ENCODE data around the gene TNIP2. TPM values are rescaled to one million over a fixed set of nuclear protein-coding genes. Genes with fewer than 3 reads are reported as not detected.
"Not testable (repeated sequence)": the region's sequence is repeated elsewhere in the genome, so short reads cannot be mapped to it uniquely, and the experiment has no call there.

Gene TNIP2
- total RNA-seq, 1 experiment from 2014 or later = 56.5 TPM

GRCh38 chr4:2783790-2784189 is 27.7 kb upstream of the TNIP2 start:
- H3K79me2 ChIP-seq (ENCODE audit: low read length) = no peaks in the 10 kb centered on the region
- H3K4me3 ChIP-seq (ENCODE audit: low read length) = no peak overlapping the region
- no peak overlapping the region for H3K9ac ChIP-seq (ENCODE audit: low read length)
- H3K9me3 ChIP-seq (ENCODE audit: low read length) = no peaks in the 10 kb centered on the region
- ATAC-seq = no peak
- H2AFZ ChIP-seq (ENCODE audit: low read length) = no peak overlapping the region
- H3K4me2 ChIP-seq (ENCODE audit: low read length) = no peak overlapping the region
- no peaks in the 10 kb centered on the region for H4K20me1 ChIP-seq (ENCODE audit: low read length)
- DNase-seq = no peak
- H3K4me1 ChIP-seq (ENCODE audit: insufficient read depth, low read length) = no peaks in the 10 kb centered on the region
- TF ChIP-seq EZH2phosphoT487 (IDR thresholded peaks at IDR 0.05; ENCODE audit: borderline replicate concordance, low read length) (no peak), EZH2 (IDR thresholded peaks at IDR 0.05; ENCODE audit: low read length, unreplicated experiment) (no peak), CTCF (conservative IDR thresholded peaks at IDR 0.05; ENCODE audit: low read depth, low read length) (no peak)
- H3F3A ChIP-seq (ENCODE audit: low read length, unreplicated experiment) = no peaks in the 10 kb centered on the region
- no peaks in the 10 kb centered on the region for H3K27me3 ChIP-seq (ENCODE audit: low read length)
- H3K27ac ChIP-seq (ENCODE audit: low read length) = no peak overlapping the region
- intact Hi-C loops (cut with micrococcal nuclease) = no loop called here
- ChIA-PET POLR2A (ENCODE audit: unreplicated experiment) (no interaction called here), CTCF (no interaction called here)
- no peaks in the 10 kb centered on the region for H3K9me2 ChIP-seq (replicated peaks; ENCODE audit: low read length)
- no peaks in the 10 kb centered on the region for H3K36me3 ChIP-seq (ENCODE audit: low read depth, low read length)
- no TSS peak for BruUV-seq (replicated peaks)

GRCh38 chr4:2781911-2782310 is 25.8 kb upstream of the TNIP2 start:
- no peak for ATAC-seq
- no peaks in the 10 kb centered on the region for H3K79me2 ChIP-seq (ENCODE audit: low read length)
- no peak for DNase-seq
- no peak overlapping the region for H3K9ac ChIP-seq (ENCODE audit: low read length)
- no peak overlapping the region for H3K27ac ChIP-seq (ENCODE audit: low read length)
- no peak for TF ChIP-seq EZH2phosphoT487 (IDR thresholded peaks at IDR 0.05; ENCODE audit: borderline replicate concordance, low read length)
- TF ChIP-seq EZH2 (IDR thresholded peaks at IDR 0.05; ENCODE audit: low read length, unreplicated experiment) = no peak
- no peak for TF ChIP-seq CTCF (conservative IDR thresholded peaks at IDR 0.05; ENCODE audit: low read depth, low read length)
- H3K27me3 ChIP-seq (ENCODE audit: low read length) = no peaks in the 10 kb centered on the region
- H3K9me2 ChIP-seq (replicated peaks; ENCODE audit: low read length) = no peaks in the 10 kb centered on the region
- H3K4me3 ChIP-seq (ENCODE audit: low read length) = no peak overlapping the region
- no TSS peak for BruUV-seq (replicated peaks)
- intact Hi-C loops (cut with micrococcal nuclease) = no loop called here
- no peaks in the 10 kb centered on the region for H3K36me3 ChIP-seq (ENCODE audit: low read depth, low read length)
- H2AFZ ChIP-seq (ENCODE audit: low read length) = no peak overlapping the region
- ChIA-PET POLR2A (ENCODE audit: unreplicated experiment) (no interaction called here), CTCF (no interaction called here)
- H3K4me2 ChIP-seq (ENCODE audit: low read length) = no peak overlapping the region
- H3K9me3 ChIP-seq (ENCODE audit: low read length) = no peaks in the 10 kb centered on the region
- no peaks in the 10 kb centered on the region for H3F3A ChIP-seq (ENCODE audit: low read length, unreplicated experiment)
- no peaks in the 10 kb centered on the region for H4K20me1 ChIP-seq (ENCODE audit: low read length)
- no peaks in the 10 kb centered on the region for H3K4me1 ChIP-seq (ENCODE audit: insufficient read depth, low read length)

- H3K27ac ChIP-seq (ENCODE audit: low read length); H3F3A ChIP-seq (ENCODE audit: low read length, unreplicated experiment); H3K27me3 ChIP-seq (ENCODE audit: low read length); H3K4me3 ChIP-seq (ENCODE audit: low read length); intact Hi-C loops (cut with micrococcal nuclease); H4K20me1 ChIP-seq (ENCODE audit: low read length); H3K36me3 ChIP-seq (ENCODE audit: low read depth, low read length); BruUV-seq (replicated peaks); H3K4me1 ChIP-seq (ENCODE audit: insufficient read depth, low read length); H3K79me2 ChIP-seq (ENCODE audit: low read length); ATAC-seq; POLR2A ChIA-PET (ENCODE audit: unreplicated experiment); H3K4me2 ChIP-seq (ENCODE audit: low read length); CTCF ChIA-PET; H3K9me2 ChIP-seq (replicated peaks; ENCODE audit: low read length); H3K9ac ChIP-seq (ENCODE audit: low read length); H3K9me3 ChIP-seq (ENCODE audit: low read length); H2AFZ ChIP-seq (ENCODE audit: low read length); DNase-seq: not testable (repeated sequence)
These were observed 24.5 kb upstream of the TNIP2 start for GRCh38 chr4:2780643-2781042.
